Central memory CD8-positive, alpha-beta T cell (primary cell): ENCODE results near the gene MPRIP.
"Not testable (repeated sequence)": the region's sequence is repeated elsewhere in the genome, so short reads cannot be mapped to it uniquely, and the experiment has no call there.

ENCODE experiments used
- ATAC-seq: fragments of 150-1000 bp; cut with Tn5 transposase; replicated peaks from 2 replicates; pipeline ENCODE4 v1.10.0; 2022; ENCODE audit warnings: mild to moderate bottlenecking, moderate FRiP score, moderate number of reproducible peaks; ENCODE audit not compliant: poor library complexity, severe bottlenecking; ENCODE audit errors: extremely low read depth
- DNase-seq, 2 donors: peaks; one replicate each; pipeline ENCODE4 v3.0.0; 2021; ENCODE audit warnings: low spot score in 2 of 2
- H3K27ac Mint-ChIP-seq: one replicate; pipeline ENCODE4 v1.8.0; 2022; ENCODE audit warnings: low read depth, mild to moderate bottlenecking, moderate library complexity, mixed read lengths
- H3K27me3 Mint-ChIP-seq: one replicate; pipeline ENCODE4 v1.8.0; 2022; ENCODE audit warnings: mixed read lengths
- H3K36me3 Mint-ChIP-seq: one replicate; pipeline ENCODE4 v1.8.0; 2022; ENCODE audit warnings: mild to moderate bottlenecking, moderate library complexity, mixed read lengths; ENCODE audit not compliant: insufficient read depth
- H3K4me1 Mint-ChIP-seq: one replicate; pipeline ENCODE4 v1.8.0; 2022; ENCODE audit warnings: mixed read lengths
- H3K4me3 Mint-ChIP-seq: one replicate; pipeline ENCODE4 v1.8.0; 2022; ENCODE audit warnings: mild to moderate bottlenecking, moderate library complexity, mixed read lengths
- H3K9me3 Mint-ChIP-seq: one replicate; pipeline ENCODE4 v1.8.0; 2022; ENCODE audit warnings: mixed read lengths

The MPRIP gene

GRCh38 chr17:17177176-17177575 lies 134.9 kb downstream of the MPRIP start:
- Mint-ChIP-seq H3K27me3 (no peaks in the 10 kb centered on the region), H3K4me3 (no peak overlapping the region), H3K4me1 (peaks cover 31% of the 10 kb centered on the region), H3K36me3 (peaks cover 45% of the 10 kb centered on the region), H3K27ac (no peak overlapping the region), H3K9me3 (no peaks in the 10 kb centered on the region)
- no peak for DNase-seq
- ATAC-seq = no peak

DNA sequence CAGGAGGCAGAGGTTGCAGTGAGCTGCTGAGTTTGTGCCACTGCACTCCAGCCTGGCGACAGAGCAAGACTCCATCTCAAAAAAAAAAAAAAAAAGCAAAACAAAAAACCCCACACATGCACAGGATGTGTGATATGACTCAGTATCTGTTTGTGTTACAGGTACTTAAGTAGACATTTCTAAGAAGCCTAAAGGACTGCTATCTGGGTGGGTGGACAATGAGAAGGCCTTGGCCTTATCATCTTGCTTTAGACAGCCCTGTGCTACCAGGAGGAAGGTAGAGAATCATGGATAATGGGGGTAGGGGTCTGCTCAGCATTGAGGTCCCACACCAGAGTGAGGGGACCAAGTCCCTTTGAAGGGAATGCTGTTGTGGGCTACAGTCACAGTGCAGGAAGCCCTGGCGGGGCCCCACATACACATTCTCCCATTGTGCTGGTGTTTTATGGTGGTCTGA lies 137.1 kb downstream of the MPRIP start:
- peaks cover 32% of the 10 kb centered on the region for H3K36me3 Mint-ChIP-seq
- ATAC-seq (peak; percentile 64), DNase-seq (no peak)
- peak overlapping the region; percentile 27 for H3K4me3 Mint-ChIP-seq
- H3K4me1 Mint-ChIP-seq = peaks cover 28% of the 10 kb centered on the region
- H3K27ac Mint-ChIP-seq = peak overlapping the region; percentile 67
- no peaks in the 10 kb centered on the region for H3K27me3 Mint-ChIP-seq
- H3K9me3 Mint-ChIP-seq = no peaks in the 10 kb centered on the region

- H3K9me3 Mint-ChIP-seq = no peaks in the 10 kb centered on the region
- H3K36me3 Mint-ChIP-seq = peaks cover 29% of the 10 kb centered on the region
- H3K27ac Mint-ChIP-seq = peak overlapping the region; percentile 67
- H3K27me3 Mint-ChIP-seq = no peaks in the 10 kb centered on the region
- ATAC-seq (no peak), DNase-seq (no peak)
- H3K4me1 Mint-ChIP-seq = peaks cover 35% of the 10 kb centered on the region
- H3K4me3 Mint-ChIP-seq = peak overlapping the region; percentile 30
Measured at GRCh38 chr17:17180141-17180603, 137.9 kb downstream of the MPRIP start.

DNA sequence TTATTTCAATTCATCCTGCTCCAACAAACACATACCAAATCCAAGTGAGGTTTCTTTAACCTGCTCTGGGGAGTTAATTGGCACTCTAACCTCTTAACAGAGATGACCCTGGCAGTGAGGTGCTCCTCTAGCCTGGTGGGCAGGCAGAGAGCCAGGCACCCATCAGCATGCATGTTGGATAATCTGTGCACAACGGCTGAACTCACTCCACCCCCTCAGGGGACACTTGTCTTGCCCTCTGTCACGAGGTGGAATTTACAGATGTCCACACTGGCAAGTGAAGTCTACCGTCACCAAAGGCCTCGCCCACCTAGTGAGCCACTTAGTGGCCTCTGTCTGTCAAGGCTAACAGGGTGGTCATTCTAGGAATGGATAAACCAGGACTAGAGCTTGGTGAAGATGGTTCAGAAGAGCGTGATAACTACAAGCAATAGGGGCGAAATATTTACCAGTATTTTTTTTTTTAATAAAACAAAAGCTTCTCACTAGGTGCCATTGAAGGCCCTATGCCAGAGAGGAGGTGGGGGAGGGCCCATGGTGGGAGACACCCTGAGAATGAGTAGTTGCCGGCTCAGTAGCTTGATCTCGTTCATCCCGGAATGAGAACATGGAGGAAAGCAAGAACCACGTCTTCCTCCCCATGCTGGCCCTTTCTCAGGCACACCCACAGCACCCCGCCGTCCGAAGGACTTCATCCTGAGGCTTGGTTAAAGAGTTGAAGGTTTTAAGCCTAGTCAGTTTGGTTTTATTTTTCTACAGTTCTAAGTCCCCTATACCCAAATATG lies 138.7 kb downstream of the MPRIP start:
- peak overlapping the region; percentile 87 for H3K27ac Mint-ChIP-seq
- no peak for DNase-seq
- peak overlapping the region; percentile 30 for H3K4me3 Mint-ChIP-seq
- no peaks in the 10 kb centered on the region for H3K9me3 Mint-ChIP-seq
- peaks cover 30% of the 10 kb centered on the region for H3K36me3 Mint-ChIP-seq
- peaks cover 43% of the 10 kb centered on the region for H3K4me1 Mint-ChIP-seq
- no peak for ATAC-seq
- H3K27me3 Mint-ChIP-seq = no peaks in the 10 kb centered on the region

GRCh38 chr17:17181666-17182597 lies 139.7 kb downstream of the MPRIP start:
- ATAC-seq (peak; percentile 49), DNase-seq (no peak)
- peaks cover 28% of the 10 kb centered on the region for H3K36me3 Mint-ChIP-seq
- peak overlapping the region; percentile 87 for H3K27ac Mint-ChIP-seq
- H3K4me1 Mint-ChIP-seq = peaks cover 44% of the 10 kb centered on the region
- no peaks in the 10 kb centered on the region for H3K9me3 Mint-ChIP-seq
- H3K27me3 Mint-ChIP-seq = no peaks in the 10 kb centered on the region
- peak overlapping the region; percentile 58 for H3K4me3 Mint-ChIP-seq

DNA sequence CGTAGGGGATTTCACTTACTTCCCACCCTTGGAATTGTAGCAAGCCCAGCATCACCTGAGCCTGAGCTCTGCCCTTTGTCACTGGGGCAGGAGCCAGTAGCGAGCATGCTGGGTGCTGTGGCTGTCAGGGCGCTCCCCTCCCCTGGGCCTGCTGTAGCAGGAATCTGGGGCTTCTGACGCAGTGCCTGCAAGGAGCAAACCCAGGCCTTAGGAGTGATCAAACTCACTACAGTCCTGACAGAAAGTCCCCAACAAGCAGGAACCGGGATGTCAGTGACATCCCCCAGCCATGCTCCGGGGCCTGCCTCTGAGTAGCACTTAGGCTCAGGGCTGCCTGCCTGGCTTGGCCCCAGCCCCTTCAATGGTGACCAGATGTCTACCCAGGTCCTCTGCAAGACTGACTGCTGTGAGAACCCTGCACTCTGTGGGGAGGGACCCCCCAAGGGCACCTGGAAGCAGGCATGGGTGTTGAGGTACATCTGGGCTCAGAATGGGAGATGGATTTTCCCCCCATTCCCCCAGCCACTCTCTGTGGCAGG lies 140.4 kb downstream of the MPRIP start:
- H3K4me1 Mint-ChIP-seq = peaks cover 44% of the 10 kb centered on the region
- DNase-seq (no peak), ATAC-seq (no peak)
- H3K27ac Mint-ChIP-seq = peak overlapping the region; percentile 87
- H3K9me3 Mint-ChIP-seq = no peaks in the 10 kb centered on the region
- H3K27me3 Mint-ChIP-seq = no peaks in the 10 kb centered on the region
- H3K4me3 Mint-ChIP-seq = peak overlapping the region; percentile 58
- peaks cover 26% of the 10 kb centered on the region for H3K36me3 Mint-ChIP-seq

GRCh38 chr17:17183744-17184143 lies 141.5 kb downstream of the MPRIP start:
- Mint-ChIP-seq H3K4me1 (peaks cover 39% of the 10 kb centered on the region), H3K27me3 (no peaks in the 10 kb centered on the region), H3K36me3 (peaks cover 24% of the 10 kb centered on the region), H3K4me3 (no peak overlapping the region), H3K9me3 (no peaks in the 10 kb centered on the region), H3K27ac (no peak overlapping the region)
- ATAC-seq (no peak), DNase-seq (no peak)

DNA sequence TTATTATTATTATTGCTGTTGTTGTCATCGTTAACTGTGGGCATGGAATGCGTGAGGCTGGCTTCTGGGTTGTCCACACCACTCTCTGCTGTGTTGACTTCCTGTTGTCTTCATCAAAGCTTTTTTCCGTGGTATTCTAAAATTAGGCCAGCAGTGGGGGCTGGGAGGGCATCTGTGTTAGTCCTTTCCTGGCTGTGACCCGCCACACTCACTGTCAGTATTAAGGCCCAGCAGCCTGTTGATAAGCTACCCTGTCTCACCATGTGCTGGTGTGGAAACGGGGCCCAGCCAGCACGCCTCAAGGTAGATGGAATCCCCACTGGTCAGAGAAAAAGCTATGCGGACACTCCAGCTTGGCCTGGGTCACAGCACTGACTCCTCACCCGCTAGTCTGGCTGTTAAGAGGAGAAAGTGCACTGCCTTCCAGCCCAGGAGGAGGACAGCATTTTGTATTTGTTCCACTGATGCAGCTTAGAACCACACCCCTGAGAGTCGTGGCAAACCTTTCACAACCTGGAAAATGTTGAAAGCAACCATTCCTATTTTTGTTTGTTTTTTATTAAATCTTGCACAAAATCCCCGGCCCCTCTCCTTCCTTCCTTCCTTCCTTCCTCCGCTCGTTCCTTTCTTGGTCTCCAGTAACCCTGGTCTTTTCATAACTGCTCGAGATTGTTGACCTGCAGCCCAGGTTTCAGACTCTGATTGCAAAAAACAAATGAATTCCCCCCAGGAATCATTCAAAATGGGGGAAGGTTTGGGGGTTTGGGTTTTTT lies 142.9 kb downstream of the MPRIP start:
- Mint-ChIP-seq H3K4me1 (peaks cover 32% of the 10 kb centered on the region), H3K4me3 (peak overlapping the region; percentile 11), H3K36me3 (peaks cover 15% of the 10 kb centered on the region), H3K27ac (peak overlapping the region; percentile 90)
- not testable (repeated sequence) for H3K9me3 Mint-ChIP-seq, ATAC-seq, H3K27me3 Mint-ChIP-seq, DNase-seq

GRCh38 chr17:17186051-17186450 lies 143.8 kb downstream of the MPRIP start:
- Mint-ChIP-seq H3K27me3 (no peaks in the 10 kb centered on the region), H3K4me1 (peaks cover 25% of the 10 kb centered on the region), H3K27ac (peak overlapping the region; percentile 90), H3K36me3 (peaks cover 13% of the 10 kb centered on the region), H3K4me3 (no peak overlapping the region), H3K9me3 (no peaks in the 10 kb centered on the region)
- DNase-seq (no peak), ATAC-seq (no peak)

GRCh38 chr17:17186551-17187505 lies 144.6 kb downstream of the MPRIP start:
- peaks cover 13% of the 10 kb centered on the region for H3K36me3 Mint-ChIP-seq
- no peak for ATAC-seq
- DNase-seq = no peak
- H3K4me3 Mint-ChIP-seq = no peak overlapping the region
- H3K27ac Mint-ChIP-seq = no peak overlapping the region
- H3K27me3 Mint-ChIP-seq = no peaks in the 10 kb centered on the region
- H3K4me1 Mint-ChIP-seq = peaks cover 22% of the 10 kb centered on the region
- H3K9me3 Mint-ChIP-seq = no peaks in the 10 kb centered on the region

DNA sequence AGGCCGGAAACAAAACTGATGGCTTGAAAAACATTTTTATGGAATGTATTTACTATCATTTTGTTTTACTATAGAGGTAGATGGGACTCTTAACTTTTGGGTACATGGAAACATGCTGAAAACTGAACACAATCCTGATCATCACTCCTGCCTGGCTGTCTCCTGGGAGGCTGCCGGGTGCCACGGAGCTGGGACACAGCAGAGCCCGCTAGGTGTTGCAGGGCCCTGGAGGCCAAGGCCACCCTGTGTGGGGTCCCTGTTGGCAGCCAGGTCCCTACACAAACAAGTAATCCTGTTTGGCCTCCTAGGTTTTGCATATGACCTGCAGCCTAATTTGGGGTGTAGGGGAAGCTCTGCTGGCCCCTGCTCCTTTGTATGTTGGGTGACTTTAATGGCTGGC lies 146.3 kb downstream of the MPRIP start:
- DNase-seq (no peak), ATAC-seq (no peak)
- Mint-ChIP-seq H3K9me3 (no peaks in the 10 kb centered on the region), H3K4me1 (peaks cover 17% of the 10 kb centered on the region), H3K36me3 (peaks cover 13% of the 10 kb centered on the region), H3K27me3 (no peaks in the 10 kb centered on the region), H3K27ac (no peak overlapping the region), H3K4me3 (no peak overlapping the region)
